MM.1S (cell line): Measurements from ENCODE around the gene SH3RF1.

Experiments
- DNase-seq: peaks from one replicate; pipeline ENCODE4 v3.0.0-alpha.2; 2015
- H2AFZ ChIP-seq: fragments of 300-600 bp; sonication (generic); 2 replicates; pipeline ENCODE4 v1.6.0; 2016; ENCODE audit warnings: antibody characterized with exemption, low read length
- H3F3A ChIP-seq: fragments of 300-600 bp; sonication (generic); 2 replicates; pipeline ENCODE4 v1.6.1; 2016; ENCODE audit warnings: mild to moderate bottlenecking, antibody characterized with exemption, low read length, moderate library complexity, mixed read lengths; ENCODE audit not compliant: insufficient read depth
- H3K27ac ChIP-seq: fragments of 300-600 bp; sonication (generic); 2 replicates; pipeline ENCODE4 v1.5.1; 2016; ENCODE audit warnings: mild to moderate bottlenecking, low read length
- H3K27me3 ChIP-seq: fragments of 300-600 bp; sonication (generic); replicated peaks from 2 replicates; pipeline ENCODE4 v1.6.0; 2016; ENCODE audit warnings: low read length; ENCODE audit not compliant: insufficient read depth
- H3K36me3 ChIP-seq: fragments of 300-600 bp; sonication (generic); replicated peaks from 2 replicates; pipeline ENCODE4 v1.6.1; 2016; ENCODE audit warnings: mild to moderate bottlenecking, low read length, mixed read lengths; ENCODE audit not compliant: insufficient read depth
- H3K4me1 ChIP-seq: fragments of 300-600 bp; sonication (generic); 2 replicates; pipeline ENCODE4 v1.6.1; 2016; ENCODE audit warnings: low read length, mixed read lengths
- H3K4me2 ChIP-seq: fragments of 300-600 bp; sonication (generic); 2 replicates; pipeline ENCODE4 v1.6.0; 2016; ENCODE audit warnings: low read depth, low read length
- H3K4me3 ChIP-seq: fragments of 300-600 bp; sonication (generic); 2 replicates; pipeline ENCODE4 v1.5.1; 2016; ENCODE audit warnings: low read length, mixed read lengths
- H3K79me2 ChIP-seq: fragments of 300-600 bp; sonication (generic); 2 replicates; pipeline ENCODE4 v1.6.1; 2016; ENCODE audit warnings: mixed run types, low read length, mixed read lengths
- H3K9ac ChIP-seq: fragments of 300-600 bp; sonication (generic); 2 replicates; pipeline ENCODE4 v1.6.1; 2016; ENCODE audit warnings: low read length, mixed read lengths
- H3K9me2 ChIP-seq: fragments of 300-600 bp; sonication (generic); replicated peaks from 2 replicates; pipeline ENCODE4 v1.6.1; 2016; ENCODE audit warnings: mild to moderate bottlenecking, low read length, mixed read lengths; ENCODE audit not compliant: insufficient read depth
- H3K9me3 ChIP-seq: fragments of 300-600 bp; sonication (generic); replicated peaks from 2 replicates; pipeline ENCODE4 v1.6.1; 2016; ENCODE audit warnings: mild to moderate bottlenecking, low read length, mixed read lengths; ENCODE audit not compliant: insufficient read depth
- H4K20me1 ChIP-seq: fragments of 300-600 bp; sonication (generic); 2 replicates; pipeline ENCODE4 v1.6.1; 2016; ENCODE audit warnings: mild to moderate bottlenecking, low read length, moderate library complexity, mixed read lengths; ENCODE audit not compliant: insufficient read depth
- CTCF ChIP-seq: fragments of 300-600 bp; sonication (generic); IDR thresholded peaks from 2 replicates; pipeline ENCODE4 v1.5.1; 2016; ENCODE audit warnings: antibody characterized with exemption, low read length, mixed read lengths
- EZH2 ChIP-seq: fragments of 300-600 bp; sonication (generic); optimal IDR thresholded peaks from 2 replicates; pipeline ENCODE3; 2017; ENCODE audit warnings: low read depth, mild to moderate bottlenecking, antibody characterized with exemption, low read length, mixed read lengths
- EZH2phosphoT487 ChIP-seq: fragments of 300-600 bp; sonication (generic); IDR thresholded peaks from 2 replicates; pipeline ENCODE4 v1.6.1; 2018; ENCODE audit warnings: antibody characterized with exemption, low read length

The SH3RF1 gene

GRCh38 chr4:169253904-169254303 lies 16.9 kb downstream of the SH3RF1 start:
- Histone ChIP-seq H3K36me3 (no peaks in the 10 kb centered on the region), H3K9me3 (no peaks in the 10 kb centered on the region), H4K20me1 (no peaks in the 10 kb centered on the region), H3K27me3 (no peaks in the 10 kb centered on the region), H3K9me2 (no peaks in the 10 kb centered on the region), H3K9ac (no peak overlapping the region), H2AFZ (no peak overlapping the region), H3K79me2 (peaks cover 3% of the 10 kb centered on the region; the same call in 1 of the 2 replicates), H3K27ac (no peak overlapping the region), H3K4me1 (no peaks in the 10 kb centered on the region), H3F3A (no peaks in the 10 kb centered on the region), H3K4me3 (no peak overlapping the region), H3K4me2 (no peak overlapping the region)
- TF ChIP-seq EZH2phosphoT487 = no peak
- TF ChIP-seq CTCF = no peak
- TF ChIP-seq EZH2 = no peak
- DNase-seq = no peak

- no peaks in the 10 kb centered on the region for H3K9me3 ChIP-seq
- H3K27me3 ChIP-seq = no peaks in the 10 kb centered on the region
- TF ChIP-seq EZH2phosphoT487 (no peak), CTCF (no peak), EZH2 (no peak)
- H3K4me2 ChIP-seq = no peak overlapping the region
- H3F3A ChIP-seq = no peaks in the 10 kb centered on the region
- no peak overlapping the region for H3K27ac ChIP-seq
- no peak overlapping the region for H3K9ac ChIP-seq
- H3K79me2 ChIP-seq = peaks cover 3% of the 10 kb centered on the region; the same call in 1 of the 2 replicates
- H3K9me2 ChIP-seq = no peaks in the 10 kb centered on the region
- no peak for DNase-seq
- no peaks in the 10 kb centered on the region for H3K36me3 ChIP-seq
- H3K4me1 ChIP-seq = no peaks in the 10 kb centered on the region
- H3K4me3 ChIP-seq = no peak overlapping the region
- H2AFZ ChIP-seq = no peak overlapping the region
- no peaks in the 10 kb centered on the region for H4K20me1 ChIP-seq
These were observed 17.6 kb downstream of the SH3RF1 start for GRCh38 chr4:169253113-169253671.

GRCh38 chr4:169252339-169253112 lies 18.2 kb downstream of the SH3RF1 start:
- Histone ChIP-seq H3K4me3 (no peak overlapping the region), H2AFZ (no peak overlapping the region), H3F3A (no peaks in the 10 kb centered on the region), H3K27me3 (no peaks in the 10 kb centered on the region), H3K27ac (no peak overlapping the region), H3K9me2 (no peaks in the 10 kb centered on the region), H3K79me2 (peaks cover 3% of the 10 kb centered on the region; the same call in 1 of the 2 replicates), H3K4me1 (no peaks in the 10 kb centered on the region), H3K9me3 (no peaks in the 10 kb centered on the region), H4K20me1 (no peaks in the 10 kb centered on the region), H3K4me2 (no peak overlapping the region), H3K9ac (no peak overlapping the region), H3K36me3 (no peaks in the 10 kb centered on the region)
- TF ChIP-seq EZH2 = no peak
- no peak for TF ChIP-seq EZH2phosphoT487
- no peak for TF ChIP-seq CTCF
- DNase-seq = no peak
